Panc1 (cell line): Measurements from ENCODE around the gene AP1G2. TPM values are rescaled to one million over a fixed set of nuclear protein-coding genes. Genes with fewer than 3 reads are reported as not detected.

ENCODE experiments used
- ATAC-seq: fragments of 200-7000 bp; cut with Tn5 transposase; 2 replicates; pipeline ENCODE4 v1.9.1; 2020; ENCODE audit warnings: mild to moderate bottlenecking, moderate library complexity
- BruUV-seq: library from RNA; stranded (reverse); fragments of 400-500 nt; replicated peaks from 2 replicates; lab custom pipeline; 2021; lab: Mats Ljungman, UMichigan
- CTCF ChIA-PET: fragments of 300-600 bp; sonication (Branson Sonifier 250); formaldehyde crosslinking; loops from one replicate; lab custom pipeline; 2022; ENCODE audit warnings: antibody characterized with exemption; lab: Charles Lee
- POLR2A ChIA-PET: fragments of 300-600 bp; sonication (Branson Sonifier 250); formaldehyde crosslinking; loops from one replicate; lab custom pipeline; 2022; ENCODE audit warnings: antibody characterized with exemption; lab: Charles Lee
- DNase-seq: peaks from one replicate; pipeline ENCODE4 v3.0.0-alpha.2; 2010; ENCODE audit warnings: low read depth, low spot score
- H3K27ac ChIP-seq: 2 replicates; pipeline ENCODE4 v1.5.1; 2011; ENCODE audit warnings: mild to moderate bottlenecking, low read length, inconsistent platforms
- H3K27me3 ChIP-seq: fragments of 200-500 bp; sonication (Bioruptor generic); 2 replicates; pipeline ENCODE4 v1.6.0; 2014; ENCODE audit warnings: low read length, inconsistent platforms; ENCODE audit not compliant: control insufficient read depth, insufficient read depth
- H3K36me3 ChIP-seq: fragments of 200-500 bp; sonication (Bioruptor generic); 2 replicates; pipeline ENCODE4 v1.5.1; 2014; ENCODE audit warnings: inconsistent platforms, mild to moderate bottlenecking, low read length, moderate library complexity; ENCODE audit not compliant: control insufficient read depth, insufficient read depth
- H3K4me1 ChIP-seq: 2 replicates; pipeline ENCODE4 v1.5.1; 2011; ENCODE audit warnings: inconsistent platforms, mild to moderate bottlenecking, low read length, moderate library complexity; ENCODE audit not compliant: control insufficient read depth, insufficient read depth
- H3K4me3 ChIP-seq, 2 experiments: 2 replicates each; pipeline ENCODE4 v1.5.1; 2011 to 2012; ENCODE audit warnings: low read depth in 2 of 2, low read length in 2 of 2, mild to moderate bottlenecking in 2 of 2, inconsistent platforms in 1 of 2, moderate library complexity in 1 of 2
- H3K9me3 ChIP-seq: fragments of 200-500 bp; sonication (Bioruptor generic); 2 replicates; pipeline ENCODE4 v1.5.1; 2014; ENCODE audit warnings: low read depth, mild to moderate bottlenecking, inconsistent platforms, low read length, moderate library complexity; ENCODE audit not compliant: control insufficient read depth, insufficient read depth
- CTCF ChIP-seq: fragments of 450-650 bp; IDR thresholded peaks from 2 replicates; pipeline ENCODE4 v1.5.1; 2017; ENCODE audit warnings: mild to moderate bottlenecking
- POLR2AphosphoS5 ChIP-seq: IDR thresholded peaks from 2 replicates; pipeline ENCODE4 v1.6.1; 2012; ENCODE audit warnings: mild to moderate bottlenecking, low read depth, low read length, moderate library complexity
- REST ChIP-seq, 2 experiments: IDR thresholded peaks; 2 replicates each; pipeline ENCODE4 v1.6.1; 2011 to 2012; ENCODE audit warnings: low read depth in 2 of 2, control low read depth in 1 of 2, low read length in 1 of 2, mild to moderate bottlenecking in 1 of 2, moderate library complexity in 1 of 2; ENCODE audit not compliant: insufficient read depth in 1 of 2
- SIN3A ChIP-seq: IDR thresholded peaks from 2 replicates; pipeline ENCODE4 v1.6.1; 2012; ENCODE audit warnings: low read depth, mild to moderate bottlenecking, low read length, moderate library complexity, borderline replicate concordance; ENCODE audit not compliant: insufficient read depth
- TCF7L2 ChIP-seq: IDR thresholded peaks from 2 replicates; pipeline ENCODE4 v1.6.1; 2011; ENCODE audit warnings: mild to moderate bottlenecking, low read depth, low read length, inconsistent platforms
- in situ Hi-C: cut with HindIII; loops from 2 replicates; pipeline ENCODE4 v1.10.0; 2016; ENCODE audit warnings: low sequenced_read_pairs, low pct_unique_long_range_greater_than_20kb
- intact Hi-C: fragments of 100-400 bp; cut with micrococcal nuclease; formaldehyde crosslinking; loops from one replicate; pipeline ENCODE4 v1.10.0; 2022; ENCODE audit not compliant: unreplicated experiment
- total RNA-seq: library from RNA; stranded (reverse); gene quantifications from one replicate; pipeline ENCODE4 v1.2.1, GENCODE V29; 2021; ENCODE audit not compliant: unreplicated experiment

The AP1G2 gene
- total RNA-seq, 1 experiment from 2014 or later = 61.6 TPM

DNA sequence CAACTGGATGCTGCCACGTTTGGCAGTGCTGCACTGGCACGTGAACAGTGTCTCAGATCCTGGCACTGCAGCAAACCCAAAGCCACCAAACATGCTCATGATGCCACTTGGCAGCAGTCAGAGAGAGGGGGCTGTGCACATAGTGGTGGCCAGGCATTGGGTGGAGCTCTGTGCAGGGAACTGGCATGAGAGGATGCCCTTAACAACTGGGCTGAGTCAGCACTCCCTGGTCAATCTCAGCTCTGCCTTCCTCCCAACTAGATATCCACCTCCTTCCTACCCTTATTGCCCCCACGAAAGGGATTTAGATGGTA lies 53.0 kb downstream of the AP1G2 start:
- CTCF ChIA-PET = no interaction called here
- POLR2A ChIA-PET = no interaction called here
- Histone ChIP-seq H3K4me3 (no peak overlapping the region), H3K4me1 (no peaks in the 10 kb centered on the region), H3K9me3 (no peaks in the 10 kb centered on the region), H3K36me3 (no peaks in the 10 kb centered on the region), H3K27me3 (no peaks in the 10 kb centered on the region), H3K27ac (no peak overlapping the region)
- in situ Hi-C loops = no loop called here
- TF ChIP-seq REST (IDR thresholded peaks at IDR 0.05; ENCODE audit: insufficient read depth in 1 of 2, low read depth in 2 of 2, low read length in 1 of 2) (no peak), POLR2AphosphoS5 (no peak), CTCF (no peak), SIN3A (no peak), TCF7L2 (no peak)
- DNase-seq = no peak
- intact Hi-C loops = no loop called here
- no TSS peak for BruUV-seq
- no peak for ATAC-seq

DNA sequence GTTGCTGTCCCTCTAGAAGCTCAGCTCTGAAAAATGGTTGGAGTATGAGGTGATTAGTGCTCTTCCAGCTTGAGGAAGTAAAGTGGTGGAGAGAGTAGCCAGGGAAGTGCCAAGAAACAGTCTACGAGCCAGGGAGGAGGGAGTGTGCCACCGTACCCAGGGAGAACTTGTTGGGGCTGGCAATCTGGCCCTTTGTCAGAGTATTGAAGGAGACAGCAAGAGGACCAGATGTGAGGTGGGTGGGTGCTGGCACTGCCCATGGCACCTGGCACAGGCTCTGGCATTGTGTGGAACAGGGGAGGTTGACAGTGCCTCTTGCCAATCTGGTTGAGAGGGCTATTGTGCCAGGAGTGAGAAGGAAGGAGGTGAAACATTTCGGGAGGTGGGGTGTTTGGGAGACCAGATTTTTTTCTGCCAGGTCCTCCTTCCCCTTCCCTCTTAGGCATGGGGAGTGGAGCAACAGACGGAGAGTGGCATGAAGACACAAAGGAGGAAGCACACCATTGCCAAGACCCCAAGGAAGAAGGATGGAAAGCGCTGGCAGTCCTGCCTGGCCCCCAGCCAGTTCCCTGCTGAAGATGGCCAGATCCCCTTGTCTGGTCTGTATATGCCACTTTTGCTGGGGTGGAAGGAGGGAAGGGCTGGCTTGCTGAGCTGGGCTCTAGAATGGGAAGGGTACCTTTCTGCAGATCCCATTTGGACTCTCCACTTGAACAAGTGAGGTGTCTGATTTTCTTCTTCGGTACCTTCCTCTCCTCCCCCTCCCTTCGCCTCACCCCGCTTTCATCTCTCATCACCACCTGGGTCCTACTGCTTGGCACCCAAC lies 53.6 kb downstream of the AP1G2 start:
- ChIA-PET CTCF (no interaction called here), POLR2A (no interaction called here)
- DNase-seq = no peak
- H3K27me3 ChIP-seq = no peaks in the 10 kb centered on the region
- H3K36me3 ChIP-seq = no peaks in the 10 kb centered on the region
- no peak for ATAC-seq
- H3K4me1 ChIP-seq = no peaks in the 10 kb centered on the region
- no peak overlapping the region for H3K27ac ChIP-seq
- H3K9me3 ChIP-seq = no peaks in the 10 kb centered on the region
- TF ChIP-seq TCF7L2 (no peak), SIN3A (no peak), CTCF (no peak), POLR2AphosphoS5 (no peak), REST (IDR thresholded peaks at IDR 0.05; ENCODE audit: insufficient read depth in 1 of 2, low read depth in 2 of 2, low read length in 1 of 2) (no peak)
- in situ Hi-C loops (no loop called here), intact Hi-C loops (no loop called here)
- no TSS peak for BruUV-seq
- no peak overlapping the region for H3K4me3 ChIP-seq
